ENCODE results near the gene CEP41. TPM values are rescaled to one million over a fixed set of nuclear protein-coding genes. Genes with fewer than 3 reads are reported as not detected.

Gene CEP41
- total RNA-seq, 2 experiments from 2014 or later = 19.6 to 35.4 TPM

- no TSS peak for BruUV-seq (replicated peaks)
- Histone ChIP-seq H4K20me1 (ENCODE audit: insufficient read depth, low read length) (no peaks in the 10 kb centered on the region), H3K4me1 (ENCODE audit: insufficient read depth, low read length, poor library complexity, severe bottlenecking) (no peaks in the 10 kb centered on the region), H3K36me3 (ENCODE audit: insufficient read depth, low read length) (peaks cover 15% of the 10 kb centered on the region), H3K9me3 (ENCODE audit: low read length) (no peaks in the 10 kb centered on the region), H3K79me2 (ENCODE audit: insufficient read depth, low read depth, low read length) (no peaks in the 10 kb centered on the region), H3K4me2 (ENCODE audit: low read length) (no peak overlapping the region), H2AFZ (ENCODE audit: low read length) (no peak overlapping the region), H3K9me2 (ENCODE audit: insufficient read depth, low read length) (no peaks in the 10 kb centered on the region), H3K27ac (ENCODE audit: low read depth, low read length, poor library complexity, severe bottlenecking) (no peak overlapping the region), H3K4me3 (ENCODE audit: low read depth, low read length, poor library complexity, severe bottlenecking) (no peak overlapping the region)
- TF ChIP-seq CTCF (conservative IDR thresholded peaks at IDR 0.05; ENCODE audit: low read length) (no peak), EZH2phosphoT487 (IDR thresholded peaks at IDR 0.05; ENCODE audit: borderline replicate concordance, low read depth, low read length) (no peak)
- DNase-seq (ENCODE audit: low spot score) = no peak
- ChIA-PET POLR2A (interaction anchor here (0.5 kb wide), 1 partner anchor 271 kb away, joined by 3 read pairs; no protein-coding TSS in a partner anchor), CTCF (ENCODE audit: unreplicated experiment) (no interaction called here)
- intact Hi-C loops (cut with micrococcal nuclease; ENCODE audit: unreplicated experiment) = no loop called here
These were observed 40.7 kb downstream of the CEP41 start for GRCh38 chr7:130400120-130400572.

- Histone ChIP-seq H3K79me2 (ENCODE audit: insufficient read depth, low read depth, low read length) (no peaks in the 10 kb centered on the region), H3K36me3 (ENCODE audit: insufficient read depth, low read length) (peaks cover 15% of the 10 kb centered on the region), H3K9me2 (ENCODE audit: insufficient read depth, low read length) (no peaks in the 10 kb centered on the region), H3K4me1 (ENCODE audit: insufficient read depth, low read length, poor library complexity, severe bottlenecking) (no peaks in the 10 kb centered on the region), H3K27ac (ENCODE audit: low read depth, low read length, poor library complexity, severe bottlenecking) (no peak overlapping the region), H3K4me2 (ENCODE audit: low read length) (no peak overlapping the region), H2AFZ (ENCODE audit: low read length) (no peak overlapping the region), H3K9me3 (ENCODE audit: low read length) (no peaks in the 10 kb centered on the region), H4K20me1 (ENCODE audit: insufficient read depth, low read length) (no peaks in the 10 kb centered on the region), H3K4me3 (ENCODE audit: low read depth, low read length, poor library complexity, severe bottlenecking) (no peak overlapping the region)
- ChIA-PET CTCF (ENCODE audit: unreplicated experiment) (no interaction called here), POLR2A (interaction anchor here (0.6 kb wide), 1 partner anchor 52 kb away, joined by 3 read pairs; no protein-coding TSS in a partner anchor)
- BruUV-seq (replicated peaks) = no TSS peak
- no peak for DNase-seq (ENCODE audit: low spot score)
- intact Hi-C loops (cut with micrococcal nuclease; ENCODE audit: unreplicated experiment) = no loop called here
- TF ChIP-seq EZH2phosphoT487 (IDR thresholded peaks at IDR 0.05; ENCODE audit: borderline replicate concordance, low read depth, low read length) (no peak), CTCF (conservative IDR thresholded peaks at IDR 0.05; ENCODE audit: low read length) (no peak)
These were observed 42.2 kb downstream of the CEP41 start for GRCh38 chr7:130398526-130399090.

GRCh38 chr7:130397758-130398073 lies 43.1 kb downstream of the CEP41 start:
- Histone ChIP-seq H3K9me2 (ENCODE audit: insufficient read depth, low read length) (no peaks in the 10 kb centered on the region), H3K4me1 (ENCODE audit: insufficient read depth, low read length, poor library complexity, severe bottlenecking) (no peaks in the 10 kb centered on the region), H3K9me3 (ENCODE audit: low read length) (no peaks in the 10 kb centered on the region), H3K4me2 (ENCODE audit: low read length) (no peak overlapping the region), H3K79me2 (ENCODE audit: insufficient read depth, low read depth, low read length) (no peaks in the 10 kb centered on the region), H2AFZ (ENCODE audit: low read length) (no peak overlapping the region), H3K27ac (ENCODE audit: low read depth, low read length, poor library complexity, severe bottlenecking) (no peak overlapping the region), H3K4me3 (ENCODE audit: low read depth, low read length, poor library complexity, severe bottlenecking) (no peak overlapping the region), H4K20me1 (ENCODE audit: insufficient read depth, low read length) (no peaks in the 10 kb centered on the region), H3K36me3 (ENCODE audit: insufficient read depth, low read length) (peaks cover 11% of the 10 kb centered on the region)
- BruUV-seq (replicated peaks) = no TSS peak
- no peak for DNase-seq (ENCODE audit: low spot score)
- ChIA-PET CTCF (ENCODE audit: unreplicated experiment) (no interaction called here), POLR2A (interaction anchor here (0.7 kb wide), 1 partner anchor 13 kb away, joined by 6 read pairs; no protein-coding TSS in a partner anchor)
- intact Hi-C loops (cut with micrococcal nuclease; ENCODE audit: unreplicated experiment) = no loop called here
- no peak for TF ChIP-seq CTCF (conservative IDR thresholded peaks at IDR 0.05; ENCODE audit: low read length)
- no peak for TF ChIP-seq EZH2phosphoT487 (IDR thresholded peaks at IDR 0.05; ENCODE audit: borderline replicate concordance, low read depth, low read length)
